ENCODE results near the gene MAST4.

Gene MAST4

DNA sequence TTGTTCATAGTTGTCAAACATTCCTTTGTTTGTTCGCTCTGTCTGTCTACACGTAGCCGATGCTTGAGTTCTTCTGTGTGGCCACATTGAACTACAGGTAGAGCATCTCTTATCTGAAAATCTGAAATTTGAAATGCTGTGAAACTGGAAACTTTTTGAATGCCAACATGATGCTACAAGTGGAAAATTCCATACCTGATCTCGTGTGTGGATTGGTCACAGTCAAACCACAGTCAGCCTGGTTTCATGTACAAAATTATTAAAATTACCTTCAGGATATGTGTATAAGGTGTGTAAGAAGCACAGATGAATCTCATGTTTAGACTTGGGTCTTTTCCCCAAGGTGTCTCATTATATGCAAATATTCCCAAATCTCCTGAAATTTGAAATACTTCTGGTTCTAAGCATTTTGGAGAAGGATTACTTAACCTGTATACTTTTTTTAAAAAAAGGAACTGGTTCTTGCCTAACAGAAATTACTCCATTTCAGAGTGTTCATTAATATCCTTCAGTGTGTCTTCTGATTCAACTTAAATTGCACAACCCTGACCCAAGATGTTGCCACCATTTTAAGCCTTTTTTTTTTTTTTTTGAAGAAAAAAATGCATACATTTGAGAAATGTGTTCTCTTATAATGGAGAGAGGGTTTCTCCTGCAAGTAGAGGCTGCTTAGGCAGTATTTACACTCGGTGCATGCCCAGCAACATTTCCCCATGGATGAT, 254.3 kb downstream of the MAST4 start:
- peak; percentile 64 for DNase-seq (ENCODE audit: low read depth)
- no peak for TF ChIP-seq CTCF (conservative IDR thresholded peaks at IDR 0.05; ENCODE audit: low read depth, low read length)
- H3K4me3 ChIP-seq (ENCODE audit: low read depth, low read length): no peak overlapping the region

- DNase-seq (ENCODE audit: low read depth): no peak
- no peak overlapping the region for H3K4me3 ChIP-seq (ENCODE audit: low read depth, low read length)
- TF ChIP-seq CTCF (conservative IDR thresholded peaks at IDR 0.05; ENCODE audit: low read depth, low read length): no peak
Measured at GRCh38 chr5:66851306-66851705, 255.1 kb downstream of the MAST4 start.

DNA sequence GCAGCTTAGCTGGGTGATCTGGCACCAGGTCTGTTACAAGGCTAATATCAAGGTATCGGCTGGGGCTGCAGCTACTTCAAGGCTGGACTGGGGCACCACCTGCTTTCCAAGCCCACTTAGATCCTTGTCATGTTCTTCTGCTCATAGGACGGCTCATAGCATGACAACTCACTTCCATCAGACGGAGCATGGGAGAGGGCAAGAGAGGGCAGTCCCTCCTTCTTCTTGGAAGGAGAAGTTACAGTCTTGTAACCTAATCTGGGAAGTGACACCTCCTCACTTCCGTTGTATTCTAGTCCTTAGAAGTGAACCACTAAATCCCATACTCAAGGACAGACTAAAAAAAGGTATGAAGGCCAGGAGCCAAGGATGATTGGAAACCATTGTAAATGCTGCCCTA, 258.2 kb downstream of the MAST4 start:
- no peak for DNase-seq (ENCODE audit: low read depth)
- no peak for TF ChIP-seq CTCF (conservative IDR thresholded peaks at IDR 0.05; ENCODE audit: low read depth, low read length)
- H3K4me3 ChIP-seq (ENCODE audit: low read depth, low read length): no peak overlapping the region

DNA sequence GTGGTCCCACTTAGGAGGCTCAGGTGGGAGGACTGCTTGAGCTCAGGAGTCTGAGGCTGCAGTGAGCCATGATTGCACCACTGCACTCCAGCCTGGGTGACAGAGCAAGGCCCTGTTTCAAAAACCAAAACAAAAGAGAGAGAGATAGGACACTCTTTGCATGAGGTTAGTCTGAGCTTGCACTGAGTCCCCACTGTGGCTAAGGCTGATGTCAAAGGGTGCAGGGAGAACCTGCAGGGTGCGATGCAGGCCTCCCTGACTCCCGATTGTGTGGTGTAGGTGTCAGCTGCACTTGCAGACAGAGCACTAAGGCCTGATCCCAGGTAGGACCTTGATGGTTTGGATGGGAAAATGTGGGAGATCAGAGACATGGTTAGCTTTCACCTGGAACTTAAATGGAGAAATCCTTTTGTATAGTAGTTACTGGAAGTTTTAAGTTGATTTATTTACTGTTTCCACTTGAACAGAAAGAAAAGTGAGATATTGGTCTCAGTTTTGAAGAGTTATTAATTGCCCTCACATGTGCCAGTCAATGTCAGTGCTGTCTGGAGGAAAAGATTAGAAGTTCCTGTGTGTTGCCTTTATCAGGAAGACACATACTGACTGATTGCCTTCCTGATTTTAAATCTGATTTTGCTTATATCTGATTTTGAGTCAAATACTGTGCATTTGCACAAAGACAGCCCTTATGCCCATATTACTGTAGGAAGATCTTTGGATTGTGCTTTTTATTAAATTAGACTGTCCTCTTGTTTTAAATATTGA, 260.0 kb downstream of the MAST4 start:
- no peak for DNase-seq (ENCODE audit: low read depth)
- TF ChIP-seq CTCF (conservative IDR thresholded peaks at IDR 0.05; ENCODE audit: low read depth, low read length): no peak
- H3K4me3 ChIP-seq (ENCODE audit: low read depth, low read length): no peak overlapping the region

DNA sequence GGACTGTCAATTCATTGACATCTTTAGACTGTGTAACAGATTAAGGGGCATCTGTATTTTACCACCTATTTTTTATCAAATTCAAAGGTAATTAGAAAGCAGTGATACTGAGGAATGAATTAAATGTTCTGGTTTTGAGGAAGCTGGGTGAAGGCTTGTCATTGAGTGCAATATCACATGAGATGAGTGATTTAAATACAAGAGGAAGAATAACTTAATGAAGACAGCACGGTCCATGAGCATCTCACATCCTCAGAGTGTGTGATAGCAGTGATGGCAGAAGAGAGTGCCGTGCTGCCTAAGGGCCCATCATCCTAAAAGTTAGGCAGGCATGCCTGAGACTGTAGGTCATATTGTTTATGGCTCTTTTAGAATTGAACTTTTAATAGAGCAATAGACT, 263.3 kb downstream of the MAST4 start:
- H3K4me3 ChIP-seq (ENCODE audit: low read depth, low read length): no peak overlapping the region
- no peak for DNase-seq (ENCODE audit: low read depth)
- no peak for TF ChIP-seq CTCF (conservative IDR thresholded peaks at IDR 0.05; ENCODE audit: low read depth, low read length)

DNA sequence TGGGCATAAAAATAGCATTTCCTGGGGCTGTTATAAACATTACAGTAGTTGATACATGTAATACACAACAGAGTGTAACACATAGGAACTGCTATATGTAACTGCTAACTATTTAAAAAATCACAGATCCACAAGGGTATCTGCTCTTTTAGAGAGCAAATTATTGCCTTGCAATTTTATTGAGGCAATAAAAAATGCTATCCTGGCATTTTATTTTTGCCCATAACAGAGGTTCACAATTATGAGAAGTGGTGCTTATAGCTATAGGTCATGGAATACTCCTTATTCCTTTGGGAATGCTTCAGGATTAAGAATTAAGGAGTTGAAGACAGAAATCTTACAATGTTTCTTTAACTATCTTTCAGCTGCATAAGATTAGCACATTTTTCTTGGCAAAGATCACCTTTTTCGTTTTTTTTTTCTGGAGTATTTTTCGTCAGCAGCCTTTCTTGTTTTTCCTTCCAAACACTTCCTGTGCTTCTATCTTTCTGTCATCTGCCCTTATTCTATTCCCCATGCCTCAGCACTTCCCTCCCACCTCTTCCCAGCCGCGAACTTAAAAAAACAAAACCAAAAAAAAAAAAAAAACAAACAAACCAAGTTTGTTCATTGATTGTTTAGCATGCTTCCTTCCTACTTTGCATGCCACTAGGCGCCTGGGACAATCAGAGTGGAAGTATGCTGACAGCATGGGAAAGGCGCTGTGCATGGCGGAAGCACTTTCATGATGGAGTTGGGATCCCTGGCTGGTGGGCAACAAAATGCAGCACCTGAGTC, 264.2 kb downstream of the MAST4 start:
- DNase-seq (ENCODE audit: low read depth): peak; percentile 52
- peak overlapping the region; percentile 28 for H3K4me3 ChIP-seq (ENCODE audit: low read depth, low read length)
- no peak for TF ChIP-seq CTCF (conservative IDR thresholded peaks at IDR 0.05; ENCODE audit: low read depth, low read length)

Measured in choroid plexus epithelial cell (primary cell).